ENCODE data around the gene CHST12.

- TF ChIP-seq SPI1 (IDR thresholded peaks at IDR 0.05; ENCODE audit: low read depth, low read length) (no peak), TAF1 (IDR thresholded peaks at IDR 0.05; ENCODE audit: low read depth, low read length) (no peak), POLR2AphosphoS5 (IDR thresholded peaks at IDR 0.05; ENCODE audit: low read depth, low read length) (no peak)
Measured at GRCh38 chr7:2478399-2478785, 75.0 kb downstream of the CHST12 start.
